A673 (cell line): ENCODE measurements around the gene SLC2A14. TPM values are rescaled to one million over a fixed set of nuclear protein-coding genes. Genes with fewer than 3 reads are reported as not detected.
"Not testable (repeated sequence)": the region's sequence is repeated elsewhere in the genome, so short reads cannot be mapped to it uniquely, and the experiment has no call there.

Source experiments
- BruUV-seq: library from RNA; stranded (reverse); fragments of 400-500 nt; replicated peaks from 2 replicates; lab custom pipeline; 2021; lab: Mats Ljungman, UMichigan
- CTCF ChIA-PET: fragments of 300-600 bp; sonication (Branson Sonifier 250); formaldehyde crosslinking; loops from one replicate; lab custom pipeline; 2022; ENCODE audit warnings: antibody characterized with exemption; lab: Charles Lee
- POLR2A ChIA-PET: fragments of 300-600 bp; sonication (Branson Sonifier 250); formaldehyde crosslinking; loops from one replicate; lab custom pipeline; 2022; ENCODE audit warnings: antibody characterized with exemption; ENCODE audit not compliant: low non-redundant PET; lab: Charles Lee
- DNase-seq: peaks from one replicate; pipeline ENCODE4 v3.0.0-alpha.2; 2015; ENCODE audit warnings: low spot score
- H3K27ac ChIP-seq: fragments of 200-600 bp; sonication (generic); 2 replicates; pipeline ENCODE4 v1.5.1; 2016; ENCODE audit warnings: mixed run types, low read depth, mild to moderate bottlenecking, mixed read lengths, antibody characterized with exemption, low read length; ENCODE audit not compliant: poor library complexity, severe bottlenecking
- H3K27me3 ChIP-seq: fragments of 200-600 bp; sonication (generic); replicated peaks from 2 replicates; pipeline ENCODE4 v1.6.1; 2017; ENCODE audit warnings: mixed run types, low read depth, mild to moderate bottlenecking, mixed read lengths, antibody characterized with exemption, low read length; ENCODE audit not compliant: insufficient read depth, poor library complexity
- H3K36me3 ChIP-seq: fragments of 200-600 bp; sonication (generic); 2 replicates; pipeline ENCODE4 v1.6.1; 2016; ENCODE audit warnings: mixed run types, mild to moderate bottlenecking, mixed read lengths, antibody characterized with exemption, low read length; ENCODE audit not compliant: insufficient read depth, poor library complexity, severe bottlenecking
- H3K4me1 ChIP-seq: fragments of 200-600 bp; sonication (generic); 2 replicates; pipeline ENCODE4 v1.6.1; 2017; ENCODE audit warnings: mixed run types, mild to moderate bottlenecking, mixed read lengths, antibody characterized with exemption, low read length; ENCODE audit not compliant: insufficient read depth, poor library complexity, severe bottlenecking
- H3K4me3 ChIP-seq: fragments of 200-600 bp; sonication (generic); 2 replicates; pipeline ENCODE4 v1.5.1; 2016; ENCODE audit warnings: low read depth, mixed run types, mild to moderate bottlenecking, mixed read lengths, low read length; ENCODE audit not compliant: poor library complexity, severe bottlenecking
- H3K9me3 ChIP-seq: fragments of 200-600 bp; sonication (generic); 2 replicates; pipeline ENCODE4 v1.6.1; 2016; ENCODE audit warnings: mixed run types, low read depth, mild to moderate bottlenecking, mixed read lengths, antibody characterized with exemption, low read length; ENCODE audit not compliant: poor library complexity, severe bottlenecking
- CTCF ChIP-seq: fragments of 300-800, 200-600 bp; sonication (generic); conservative IDR thresholded peaks from 2 replicates; pipeline ENCODE4 v1.5.1; 2017; ENCODE audit warnings: low read depth, mild to moderate bottlenecking, antibody characterized with exemption, low read length, moderate library complexity, mixed read lengths
- EZH2 ChIP-seq: fragments of 200-600 bp; sonication (generic); IDR thresholded peaks from 2 replicates; pipeline ENCODE4 v1.6.1; 2017; ENCODE audit warnings: borderline replicate concordance, low read depth, mild to moderate bottlenecking, mixed read lengths, antibody characterized with exemption, low read length; ENCODE audit not compliant: poor library complexity, severe bottlenecking
- intact Hi-C: fragments of 100-400 bp; cut with micrococcal nuclease; formaldehyde crosslinking; loops from one replicate; pipeline ENCODE4 v1.10.0; 2022; ENCODE audit not compliant: unreplicated experiment
- total RNA-seq: library from RNA; stranded (reverse); gene quantifications from 2 replicates; pipeline ENCODE4 v1.2.3, GENCODE V29; 2021

Gene SLC2A14
- total RNA-seq, 1 experiment from 2014 or later = 0.09 TPM

DNA sequence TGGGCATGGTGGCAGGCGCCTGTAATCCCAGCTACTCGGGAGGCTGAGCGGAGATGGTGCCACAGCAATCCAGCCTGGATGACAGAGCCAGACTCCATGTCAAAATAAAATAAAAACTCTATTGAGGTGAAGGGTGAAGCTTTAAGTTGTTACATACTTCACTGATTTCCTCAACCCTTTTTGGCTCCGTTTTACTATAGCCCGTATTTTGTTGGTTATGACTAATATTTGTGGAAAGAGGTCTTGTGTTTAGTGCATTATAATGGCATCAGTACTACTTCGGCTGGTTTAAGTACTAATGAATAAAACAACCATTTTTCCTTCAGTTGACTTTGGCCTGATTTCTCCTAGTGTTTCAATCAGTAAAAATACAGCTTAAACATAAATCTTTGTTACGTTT lies 27.0 kb upstream of the SLC2A14 start:
- Histone ChIP-seq H3K4me1 (peaks cover 2% of the 10 kb centered on the region), H3K27me3 (no peaks in the 10 kb centered on the region), H3K4me3 (no peak overlapping the region), H3K27ac (no peak overlapping the region), H3K9me3 (no peaks in the 10 kb centered on the region), H3K36me3 (no peaks in the 10 kb centered on the region)
- no peak for DNase-seq
- BruUV-seq = no TSS peak
- ChIA-PET POLR2A (interaction anchor here (0.6 kb wide), 1 partner anchor 36 kb away, joined by 3 read pairs; the partner anchor contains the start of gene SLC2A3), CTCF (no interaction called here)
- intact Hi-C loops = no loop called here
- no peak for TF ChIP-seq EZH2
- no peak for TF ChIP-seq CTCF

- H3K9me3 ChIP-seq, H3K27me3 ChIP-seq, CTCF ChIA-PET, BruUV-seq, H3K4me1 ChIP-seq, H3K27ac ChIP-seq, H3K4me3 ChIP-seq, intact Hi-C loops, DNase-seq, H3K36me3 ChIP-seq: not testable (repeated sequence)
- POLR2A ChIA-PET = interaction anchor here (0.6 kb wide), 1 partner anchor 8 kb away, joined by 7 read pairs; no protein-coding TSS in a partner anchor
Observed at GRCh38 chr12:7896726-7897125, 24.0 kb upstream of the SLC2A14 start.

GRCh38 chr12:7892186-7892980 lies 19.7 kb upstream of the SLC2A14 start:
- no peak for DNase-seq
- H3K4me1 ChIP-seq = peaks cover 5% of the 10 kb centered on the region
- BruUV-seq = no TSS peak
- no peaks in the 10 kb centered on the region for H3K9me3 ChIP-seq
- ChIA-PET POLR2A (interaction anchor here (0.7 kb wide), 1 partner anchor 12 kb away, joined by 7 read pairs; no protein-coding TSS in a partner anchor), CTCF (no interaction called here)
- H3K4me3 ChIP-seq = no peak overlapping the region
- no peaks in the 10 kb centered on the region for H3K36me3 ChIP-seq
- no peak overlapping the region for H3K27ac ChIP-seq
- intact Hi-C loops = no loop called here
- no peak for TF ChIP-seq CTCF
- TF ChIP-seq EZH2 = no peak
- no peaks in the 10 kb centered on the region for H3K27me3 ChIP-seq
